Activated CD8-positive, alpha-beta memory T cell treated with anti-CD3 and anti-CD28 coated beads, Interleukin-2, amount 50 U/mL, for 1 hour (primary cell): ENCODE measurements around the gene SYNPR.

ENCODE experiments used
- DNase-seq: peaks from one replicate; pipeline ENCODE4 v3.0.0-alpha.2; 2020; ENCODE audit errors: extremely low read depth

The SYNPR gene

GRCh38 chr3:63304421-63304820, 26.3 kb downstream of the SYNPR start:
- DNase-seq, result no peak

GRCh38 chr3:63308072-63308471, 30.0 kb downstream of the SYNPR start:
- DNase-seq, result no peak

- DNase-seq, result no peak
These were observed 31.7 kb downstream of the SYNPR start for GRCh38 chr3:63309768-63310167.

- DNase-seq, result no peak
These were observed 45.7 kb downstream of the SYNPR start for GRCh38 chr3:63323766-63324165.

GRCh38 chr3:63324621-63325020, 46.5 kb downstream of the SYNPR start:
- no peak for DNase-seq

GRCh38 chr3:63325386-63325785, 47.3 kb downstream of the SYNPR start:
- DNase-seq, result no peak

- no peak for DNase-seq
These were observed 50.3 kb downstream of the SYNPR start for GRCh38 chr3:63328365-63328764.

- DNase-seq, result no peak
These were observed 53.4 kb downstream of the SYNPR start for GRCh38 chr3:63331520-63331919.

GRCh38 chr3:63333815-63334214, 55.7 kb downstream of the SYNPR start:
- no peak for DNase-seq

GRCh38 chr3:63338351-63338750, 60.2 kb downstream of the SYNPR start:
- DNase-seq, result no peak

GRCh38 chr3:63343674-63344073, 65.6 kb downstream of the SYNPR start:
- no peak for DNase-seq

- no peak for DNase-seq
These were observed 66.6 kb downstream of the SYNPR start for GRCh38 chr3:63344661-63345060.

- no peak for DNase-seq
These were observed 71.8 kb downstream of the SYNPR start for GRCh38 chr3:63349583-63350573.

GRCh38 chr3:63351159-63352007, 73.3 kb downstream of the SYNPR start:
- DNase-seq, result no peak

GRCh38 chr3:63352008-63352279, 73.8 kb downstream of the SYNPR start:
- DNase-seq, result no peak

- no peak for DNase-seq
These were observed 75.3 kb downstream of the SYNPR start for GRCh38 chr3:63353383-63353782.

GRCh38 chr3:63354160-63354559, 76.1 kb downstream of the SYNPR start:
- no peak for DNase-seq

GRCh38 chr3:63355809-63356208, 77.7 kb downstream of the SYNPR start:
- no peak for DNase-seq

- no peak for DNase-seq
These were observed 86.4 kb downstream of the SYNPR start for GRCh38 chr3:63364495-63364894.

- DNase-seq, result no peak
These were observed 86.8 kb downstream of the SYNPR start for GRCh38 chr3:63364910-63365309.

- no peak for DNase-seq
These were observed 87.6 kb downstream of the SYNPR start for GRCh38 chr3:63365671-63366070.

- no peak for DNase-seq
These were observed 92.0 kb downstream of the SYNPR start for GRCh38 chr3:63370094-63370493.

- no peak for DNase-seq
These were observed 104.9 kb downstream of the SYNPR start for GRCh38 chr3:63383040-63383439.
